GM12801 (cell line): ENCODE results near the gene PDLIM3.

ENCODE experiments used
- TF ChIP-seq, protein P1 (sequence below): IDR thresholded peaks from one replicate; pipeline ENCODE4 v1.5.1; 2011; ENCODE audit warnings: control low read depth; ENCODE audit not compliant: insufficient read length; ENCODE audit errors: extremely low read depth

Gene PDLIM3

DNA sequence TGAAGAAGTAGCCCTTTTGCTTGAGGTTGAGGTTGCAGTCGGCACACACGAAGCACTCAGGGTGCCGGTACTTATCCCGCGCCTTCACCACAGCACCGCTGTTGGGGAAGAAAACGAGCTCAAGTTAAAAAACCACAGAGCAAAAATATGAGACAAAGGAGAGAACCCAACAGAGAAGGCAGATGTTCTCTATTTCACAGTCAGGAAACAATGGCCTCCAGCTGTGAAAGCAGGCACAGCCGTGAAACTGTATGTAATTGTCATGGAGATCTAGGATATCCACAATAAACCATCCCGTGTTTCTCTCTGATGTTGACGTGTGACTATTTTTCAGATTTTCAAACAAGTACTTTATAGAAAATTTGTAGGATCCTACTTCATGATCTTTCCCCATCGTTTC is 32.9 kb downstream of the PDLIM3 start:
- TF ChIP-seq, protein P1, sequence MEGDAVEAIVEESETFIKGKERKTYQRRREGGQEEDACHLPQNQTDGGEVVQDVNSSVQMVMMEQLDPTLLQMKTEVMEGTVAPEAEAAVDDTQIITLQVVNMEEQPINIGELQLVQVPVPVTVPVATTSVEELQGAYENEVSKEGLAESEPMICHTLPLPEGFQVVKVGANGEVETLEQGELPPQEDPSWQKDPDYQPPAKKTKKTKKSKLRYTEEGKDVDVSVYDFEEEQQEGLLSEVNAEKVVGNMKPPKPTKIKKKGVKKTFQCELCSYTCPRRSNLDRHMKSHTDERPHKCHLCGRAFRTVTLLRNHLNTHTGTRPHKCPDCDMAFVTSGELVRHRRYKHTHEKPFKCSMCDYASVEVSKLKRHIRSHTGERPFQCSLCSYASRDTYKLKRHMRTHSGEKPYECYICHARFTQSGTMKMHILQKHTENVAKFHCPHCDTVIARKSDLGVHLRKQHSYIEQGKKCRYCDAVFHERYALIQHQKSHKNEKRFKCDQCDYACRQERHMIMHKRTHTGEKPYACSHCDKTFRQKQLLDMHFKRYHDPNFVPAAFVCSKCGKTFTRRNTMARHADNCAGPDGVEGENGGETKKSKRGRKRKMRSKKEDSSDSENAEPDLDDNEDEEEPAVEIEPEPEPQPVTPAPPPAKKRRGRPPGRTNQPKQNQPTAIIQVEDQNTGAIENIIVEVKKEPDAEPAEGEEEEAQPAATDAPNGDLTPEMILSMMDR = no peak

DNA sequence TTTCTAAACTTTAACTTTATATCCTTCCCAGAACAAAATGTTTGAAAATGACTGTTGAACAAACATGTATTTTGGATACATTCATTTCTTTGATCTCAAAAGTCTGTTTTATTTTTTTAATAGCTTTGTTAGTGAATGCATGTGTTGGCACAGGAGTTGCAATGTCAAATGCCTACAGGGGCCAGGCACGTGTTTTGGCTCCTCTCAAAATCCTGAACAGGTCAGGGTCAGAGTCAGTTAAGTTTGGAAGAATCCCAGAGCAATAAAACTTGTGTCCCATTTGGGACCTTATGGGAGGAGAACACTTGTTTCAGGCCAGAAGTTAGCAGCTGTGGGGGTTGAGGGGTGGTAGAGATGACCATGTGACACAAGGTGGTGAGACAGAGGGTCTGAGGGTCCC is 34.7 kb downstream of the PDLIM3 start:
- TF ChIP-seq, protein P1 = no peak

DNA sequence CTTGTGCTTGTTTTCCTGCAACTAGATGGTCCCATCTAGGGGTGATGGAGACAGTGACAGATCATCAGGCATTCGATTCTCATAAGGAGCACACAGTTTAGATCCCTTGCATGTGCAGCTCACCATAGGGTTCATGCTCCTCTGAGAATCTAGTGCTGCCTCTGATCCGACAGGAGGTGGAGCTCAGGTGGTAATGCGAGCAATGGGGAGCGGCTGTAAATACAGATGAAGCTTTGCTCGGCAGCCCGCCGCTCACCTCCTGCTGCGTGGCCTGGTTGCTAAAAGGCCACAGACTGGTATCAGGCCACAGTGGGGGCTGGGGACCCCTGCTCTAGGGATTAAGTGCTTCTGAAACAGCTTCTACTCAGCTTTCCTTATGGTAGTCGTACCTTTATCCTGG is 35.3 kb downstream of the PDLIM3 start:
- TF ChIP-seq, protein P1 = no peak

DNA sequence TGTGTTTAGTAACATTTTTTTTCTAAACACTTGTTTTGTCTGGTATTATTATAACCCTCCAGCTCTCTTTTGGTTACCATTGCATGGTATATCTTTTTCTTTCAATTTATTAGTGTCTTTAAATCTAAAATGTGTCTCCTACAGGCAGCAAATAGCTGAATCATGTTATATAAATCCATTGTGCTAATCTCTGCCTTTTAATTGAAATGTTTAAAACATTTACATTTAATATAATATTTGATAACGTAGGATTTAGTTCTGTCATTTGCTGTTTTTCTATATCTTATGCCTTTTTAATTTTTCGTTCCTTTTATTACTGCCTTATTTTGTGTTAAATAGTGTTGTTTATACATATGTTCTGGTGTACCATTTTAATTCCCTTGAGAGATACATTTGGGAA is 46.7 kb downstream of the PDLIM3 start:
- TF ChIP-seq, protein P1 = no peak

DNA sequence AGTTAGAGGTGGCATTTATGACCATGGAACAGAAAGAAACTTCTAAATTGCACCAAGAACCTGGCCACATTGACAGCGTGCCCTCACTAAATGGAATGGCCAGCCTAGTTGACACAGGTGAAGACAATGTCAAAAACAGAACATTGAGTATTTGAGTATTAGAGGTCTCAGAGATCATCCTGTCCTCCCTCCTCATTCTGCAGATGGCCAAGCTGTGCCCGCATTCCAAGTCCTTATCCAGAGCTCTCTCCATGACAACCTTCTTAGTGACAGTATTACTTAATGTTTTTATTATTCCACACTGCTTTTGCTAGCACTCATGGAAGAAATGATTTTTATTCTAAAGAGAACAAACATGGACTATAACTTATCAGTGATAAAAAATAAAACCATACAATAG is 53.9 kb downstream of the PDLIM3 start:
- TF ChIP-seq, protein P1 = no peak

DNA sequence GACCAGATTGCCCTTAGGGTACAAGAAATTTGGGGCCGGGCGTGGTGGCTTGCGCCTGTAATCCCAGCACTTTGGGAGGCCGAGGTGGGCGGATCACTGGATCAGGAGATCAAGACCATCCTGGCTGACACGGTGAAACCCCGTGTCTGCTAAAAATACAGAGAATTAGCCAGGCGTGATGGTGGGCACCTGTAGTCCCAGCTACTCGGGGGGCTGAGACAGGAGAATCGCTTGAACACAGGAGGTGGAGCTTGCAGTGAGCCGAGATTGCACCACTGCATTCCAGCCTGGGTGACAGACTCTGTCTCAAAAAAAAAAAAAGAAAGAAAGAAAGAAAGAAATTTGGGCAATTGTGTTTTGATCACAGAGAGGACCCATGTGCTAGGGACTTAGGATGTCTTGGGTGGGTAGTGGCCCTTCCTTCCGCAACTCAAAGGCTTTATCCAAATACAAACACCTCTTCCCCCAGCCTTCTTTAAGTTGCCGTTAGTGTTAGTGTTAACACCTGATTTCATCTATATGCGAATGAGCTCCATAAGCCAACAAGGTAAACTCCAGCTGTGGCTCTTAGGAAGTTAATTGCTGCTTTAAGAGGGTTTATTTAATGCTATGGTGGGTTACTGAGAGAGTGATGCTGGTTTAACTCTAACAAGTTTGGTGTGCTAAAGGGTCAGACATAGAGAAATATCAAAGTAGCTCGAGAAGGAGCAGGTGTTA is 55.1 kb downstream of the PDLIM3 start:
- TF ChIP-seq, protein P1 = no peak

DNA sequence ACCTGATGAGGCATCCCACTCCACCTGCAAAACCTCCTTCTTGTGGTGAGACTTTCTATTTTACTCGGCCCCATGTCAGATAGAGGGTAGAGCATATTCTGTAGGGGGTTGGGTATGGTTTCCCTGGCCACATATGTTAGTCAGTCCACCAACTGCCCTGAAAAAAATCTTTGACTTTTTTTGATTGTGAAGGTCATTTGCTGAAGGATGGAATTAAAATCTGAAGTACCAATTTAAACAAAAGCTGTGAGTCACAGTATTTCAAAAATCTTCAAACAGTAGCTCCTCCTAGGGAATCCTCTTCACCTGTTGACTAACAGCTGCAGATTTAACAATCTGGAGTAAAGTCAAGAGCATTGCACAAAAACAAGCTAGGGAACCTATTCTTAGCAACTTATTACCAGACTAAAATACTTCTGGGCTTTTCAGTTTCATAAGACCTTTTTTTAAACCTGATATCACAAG is 55.8 kb downstream of the PDLIM3 start:
- TF ChIP-seq, protein P1 = no peak
